OCI-LY3 (cell line): ENCODE data around the gene DCDC2.

Experiments
- EZH2phosphoT487 ChIP-seq: fragments of 200-600 bp; shearing (Covaris generic); IDR thresholded peaks from 2 replicates; pipeline ENCODE4 v1.6.1; 2018; ENCODE audit warnings: antibody characterized with exemption, mixed run types, low read depth
- TF ChIP-seq, protein P1 (sequence below): fragments of 200-600, 300-600 bp; sonication (generic); IDR thresholded peaks from 2 replicates; pipeline ENCODE4 v1.5.1; 2014; ENCODE audit warnings: antibody characterized with exemption, low read length, low read depth

DNA sequence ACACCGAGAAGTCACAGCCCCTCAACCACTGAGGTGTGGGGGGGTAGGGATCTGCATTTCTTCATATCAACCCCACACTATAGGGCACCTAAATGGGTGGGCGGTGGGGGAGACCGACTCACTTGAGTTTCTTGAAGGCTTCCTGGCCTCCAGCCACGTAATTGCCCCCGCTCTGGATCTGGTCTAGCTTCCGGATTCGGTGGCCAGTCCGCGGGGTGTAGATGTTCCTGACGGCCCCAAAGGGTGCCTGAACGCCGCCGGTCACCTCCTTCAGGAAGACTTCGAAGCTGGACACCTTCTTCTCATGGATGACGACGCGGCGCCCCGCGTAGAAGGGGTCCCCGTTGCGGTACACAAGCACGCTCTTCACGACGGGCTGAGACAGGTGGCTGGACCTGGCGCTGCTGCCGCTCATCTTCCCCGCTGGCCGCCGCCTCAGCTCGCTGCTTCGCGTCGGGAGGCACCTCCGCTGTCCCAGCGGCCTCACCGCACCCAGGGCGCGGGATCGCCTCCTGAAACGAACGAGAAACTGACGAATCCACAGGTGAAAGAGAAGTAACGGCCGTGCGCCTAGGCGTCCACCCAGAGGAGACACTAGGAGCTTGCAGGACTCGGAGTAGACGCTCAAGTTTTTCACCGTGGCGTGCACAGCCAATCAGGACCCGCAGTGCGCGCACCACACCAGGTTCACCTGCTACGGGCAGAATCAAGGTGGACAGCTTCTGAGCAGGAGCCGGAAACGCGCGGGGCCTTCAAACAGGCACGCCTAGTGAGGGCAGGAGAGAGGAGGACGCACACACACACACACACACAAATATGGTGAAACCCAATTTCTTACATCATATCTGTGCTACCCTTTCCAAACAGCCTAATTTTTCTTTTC, at the start of gene DCDC2:
- TF ChIP-seq, protein P1, sequence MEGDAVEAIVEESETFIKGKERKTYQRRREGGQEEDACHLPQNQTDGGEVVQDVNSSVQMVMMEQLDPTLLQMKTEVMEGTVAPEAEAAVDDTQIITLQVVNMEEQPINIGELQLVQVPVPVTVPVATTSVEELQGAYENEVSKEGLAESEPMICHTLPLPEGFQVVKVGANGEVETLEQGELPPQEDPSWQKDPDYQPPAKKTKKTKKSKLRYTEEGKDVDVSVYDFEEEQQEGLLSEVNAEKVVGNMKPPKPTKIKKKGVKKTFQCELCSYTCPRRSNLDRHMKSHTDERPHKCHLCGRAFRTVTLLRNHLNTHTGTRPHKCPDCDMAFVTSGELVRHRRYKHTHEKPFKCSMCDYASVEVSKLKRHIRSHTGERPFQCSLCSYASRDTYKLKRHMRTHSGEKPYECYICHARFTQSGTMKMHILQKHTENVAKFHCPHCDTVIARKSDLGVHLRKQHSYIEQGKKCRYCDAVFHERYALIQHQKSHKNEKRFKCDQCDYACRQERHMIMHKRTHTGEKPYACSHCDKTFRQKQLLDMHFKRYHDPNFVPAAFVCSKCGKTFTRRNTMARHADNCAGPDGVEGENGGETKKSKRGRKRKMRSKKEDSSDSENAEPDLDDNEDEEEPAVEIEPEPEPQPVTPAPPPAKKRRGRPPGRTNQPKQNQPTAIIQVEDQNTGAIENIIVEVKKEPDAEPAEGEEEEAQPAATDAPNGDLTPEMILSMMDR = no peak
- TF ChIP-seq EZH2phosphoT487 = no peak
